Upper lobe of right lung (tissue), 1 donor: ENCODE measurements around the gene TCF15. TPM values are rescaled to one million over a fixed set of nuclear protein-coding genes. Genes with fewer than 3 reads are reported as not detected.

ENCODE experiments used
- ATAC-seq: fragments of 200-7000 bp; cut with Tn5 transposase; one replicate; pipeline ENCODE4 v1.9.1; 2020; ENCODE audit warnings: mild to moderate bottlenecking, moderate library complexity
- DNase-seq: peaks from one replicate; pipeline ENCODE4 v3.0.0-alpha.2; 2020
- H3K27ac ChIP-seq: fragments of 200-600 bp; one replicate; pipeline ENCODE4 v1.8.0; 2022
- H3K27me3 ChIP-seq: fragments of 200-600 bp; one replicate; pipeline ENCODE4 v1.8.0; 2022; ENCODE audit warnings: mild to moderate bottlenecking
- H3K36me3 ChIP-seq: fragments of 200-600 bp; one replicate; pipeline ENCODE4 v1.8.0; 2022
- H3K4me1 ChIP-seq: fragments of 200-600 bp; one replicate; pipeline ENCODE4 v1.8.0; 2022
- H3K4me3 ChIP-seq: fragments of 200-600 bp; one replicate; pipeline ENCODE4 v1.8.0; 2022; ENCODE audit warnings: mild to moderate bottlenecking
- H3K9me3 ChIP-seq: fragments of 200-600 bp; one replicate; pipeline ENCODE4 v1.8.0; 2022
- intact Hi-C: fragments of 100-400 bp; cut with DNase I; formaldehyde crosslinking; loops from one replicate; pipeline ENCODE4 v1.11.0; 2022
- total RNA-seq: library from RNA; stranded (reverse); fragmentation: NEBNext Ultra II Directional; extraction: Animal tissue kit (Norgen Biotek cat#: 25700); gene quantifications from one replicate; pipeline ENCODE4 v1.2.1, GENCODE V29; 2021
- TF ChIP-seq, protein P1 (sequence below): fragments of 200-600 bp; IDR thresholded peaks from one replicate; pipeline ENCODE4 v1.8.0; 2022; ENCODE audit warnings: antibody characterized with exemption
- donor health status: DM: no; HTN: yes; CAD: no; lungs with severe emphysema.

TCF15 gene
- total RNA-seq, 1 donor from 2014 or later: 0.43 TPM

DNA sequence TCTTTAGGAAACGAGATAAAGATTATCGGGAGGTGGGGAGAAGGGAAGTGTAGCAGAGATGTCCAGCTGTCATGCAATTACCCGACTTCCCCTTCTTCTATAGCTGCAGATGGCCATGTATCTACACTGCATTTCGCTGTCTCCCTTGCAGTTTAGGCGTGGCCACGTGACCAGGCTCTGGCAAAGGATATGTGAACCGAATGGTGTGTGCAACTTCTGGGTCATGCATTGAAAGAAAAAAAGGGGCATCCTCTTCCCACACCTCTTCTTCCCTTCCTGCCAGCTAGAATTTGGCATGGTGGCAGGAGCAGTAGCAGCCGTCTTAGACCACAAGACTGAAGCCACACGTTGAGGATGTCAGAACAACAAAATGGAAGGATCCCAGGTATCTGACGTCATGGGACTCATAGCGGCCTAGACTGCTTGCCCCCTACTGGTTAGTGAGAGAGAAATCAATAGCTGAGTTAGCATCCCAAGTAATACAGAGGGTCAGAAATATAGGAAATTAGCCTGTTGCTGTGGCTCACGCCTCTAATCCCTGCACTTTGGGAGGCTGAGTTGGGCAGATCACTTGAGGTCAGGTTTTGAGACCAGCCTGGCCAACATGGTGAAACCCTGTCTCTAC lies 32.8 kb downstream of the TCF15 start:
- no peaks in the 10 kb centered on the region for H3K9me3 ChIP-seq
- H3K4me3 ChIP-seq: no peak overlapping the region
- TF ChIP-seq, protein P1, sequence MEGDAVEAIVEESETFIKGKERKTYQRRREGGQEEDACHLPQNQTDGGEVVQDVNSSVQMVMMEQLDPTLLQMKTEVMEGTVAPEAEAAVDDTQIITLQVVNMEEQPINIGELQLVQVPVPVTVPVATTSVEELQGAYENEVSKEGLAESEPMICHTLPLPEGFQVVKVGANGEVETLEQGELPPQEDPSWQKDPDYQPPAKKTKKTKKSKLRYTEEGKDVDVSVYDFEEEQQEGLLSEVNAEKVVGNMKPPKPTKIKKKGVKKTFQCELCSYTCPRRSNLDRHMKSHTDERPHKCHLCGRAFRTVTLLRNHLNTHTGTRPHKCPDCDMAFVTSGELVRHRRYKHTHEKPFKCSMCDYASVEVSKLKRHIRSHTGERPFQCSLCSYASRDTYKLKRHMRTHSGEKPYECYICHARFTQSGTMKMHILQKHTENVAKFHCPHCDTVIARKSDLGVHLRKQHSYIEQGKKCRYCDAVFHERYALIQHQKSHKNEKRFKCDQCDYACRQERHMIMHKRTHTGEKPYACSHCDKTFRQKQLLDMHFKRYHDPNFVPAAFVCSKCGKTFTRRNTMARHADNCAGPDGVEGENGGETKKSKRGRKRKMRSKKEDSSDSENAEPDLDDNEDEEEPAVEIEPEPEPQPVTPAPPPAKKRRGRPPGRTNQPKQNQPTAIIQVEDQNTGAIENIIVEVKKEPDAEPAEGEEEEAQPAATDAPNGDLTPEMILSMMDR: no peak
- intact Hi-C loops: no loop called here
- no peak overlapping the region for H3K27ac ChIP-seq
- H3K4me1 ChIP-seq: no peaks in the 10 kb centered on the region
- peaks cover 4% of the 10 kb centered on the region for H3K27me3 ChIP-seq
- H3K36me3 ChIP-seq: no peaks in the 10 kb centered on the region
- ATAC-seq: no peak
- no peak for DNase-seq

DNA sequence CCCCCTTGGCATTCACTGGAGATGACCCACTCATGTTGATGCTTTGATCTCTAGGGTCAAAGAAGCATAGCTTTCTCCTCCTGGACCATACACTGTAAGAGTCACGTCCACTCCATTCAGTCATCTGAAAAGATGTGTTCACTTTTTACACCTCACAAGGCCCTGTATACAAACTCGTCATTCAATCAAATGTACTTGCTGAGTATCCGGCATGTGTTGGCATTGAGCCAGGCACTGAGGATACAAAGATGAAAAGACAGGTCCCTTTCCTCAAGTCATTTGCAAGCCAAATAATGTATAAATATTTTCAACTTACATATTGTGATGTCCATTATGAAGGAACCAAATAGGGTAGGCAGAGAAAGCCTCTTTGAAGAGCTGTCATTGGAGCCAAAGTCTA lies 34.0 kb downstream of the TCF15 start:
- intact Hi-C loops: no loop called here
- DNase-seq: no peak

DNA sequence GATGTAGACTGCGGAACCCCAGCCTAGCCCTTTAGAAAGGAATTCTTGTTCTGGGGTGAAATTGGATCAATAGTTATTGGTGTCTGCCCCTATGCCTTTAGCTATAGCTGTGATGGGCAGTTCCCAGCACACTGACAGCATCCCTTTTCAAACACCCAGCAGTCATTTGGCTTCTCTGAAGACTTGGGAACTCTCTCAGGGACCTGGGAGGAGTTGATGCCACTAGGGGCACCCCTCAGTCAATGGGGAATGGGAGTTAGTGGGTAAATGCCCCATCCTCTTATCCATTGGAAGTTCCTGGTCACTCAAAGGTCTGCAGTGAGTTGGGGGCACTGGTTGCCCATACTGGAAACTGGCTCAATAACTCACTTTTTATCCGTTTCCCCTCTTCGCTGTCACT lies 34.9 kb downstream of the TCF15 start:
- TF ChIP-seq, protein P1: no peak
- Histone ChIP-seq H3K27me3 (peaks cover 4% of the 10 kb centered on the region), H3K4me1 (peaks cover 12% of the 10 kb centered on the region), H3K9me3 (no peaks in the 10 kb centered on the region), H3K36me3 (no peaks in the 10 kb centered on the region), H3K4me3 (no peak overlapping the region), H3K27ac (no peak overlapping the region)
- intact Hi-C loops: no loop called here
- ATAC-seq (no peak), DNase-seq (no peak)

More for the DNA sequence above, 34.0 kb downstream of the TCF15 start:
- Histone ChIP-seq H3K9me3 (no peaks in the 10 kb centered on the region), H3K36me3 (no peaks in the 10 kb centered on the region), H3K27me3 (peaks cover 4% of the 10 kb centered on the region), H3K4me3 (no peak overlapping the region), H3K4me1 (peaks cover 9% of the 10 kb centered on the region), H3K27ac (no peak overlapping the region)
- TF ChIP-seq, protein P1: no peak
- no peak for ATAC-seq

DNA sequence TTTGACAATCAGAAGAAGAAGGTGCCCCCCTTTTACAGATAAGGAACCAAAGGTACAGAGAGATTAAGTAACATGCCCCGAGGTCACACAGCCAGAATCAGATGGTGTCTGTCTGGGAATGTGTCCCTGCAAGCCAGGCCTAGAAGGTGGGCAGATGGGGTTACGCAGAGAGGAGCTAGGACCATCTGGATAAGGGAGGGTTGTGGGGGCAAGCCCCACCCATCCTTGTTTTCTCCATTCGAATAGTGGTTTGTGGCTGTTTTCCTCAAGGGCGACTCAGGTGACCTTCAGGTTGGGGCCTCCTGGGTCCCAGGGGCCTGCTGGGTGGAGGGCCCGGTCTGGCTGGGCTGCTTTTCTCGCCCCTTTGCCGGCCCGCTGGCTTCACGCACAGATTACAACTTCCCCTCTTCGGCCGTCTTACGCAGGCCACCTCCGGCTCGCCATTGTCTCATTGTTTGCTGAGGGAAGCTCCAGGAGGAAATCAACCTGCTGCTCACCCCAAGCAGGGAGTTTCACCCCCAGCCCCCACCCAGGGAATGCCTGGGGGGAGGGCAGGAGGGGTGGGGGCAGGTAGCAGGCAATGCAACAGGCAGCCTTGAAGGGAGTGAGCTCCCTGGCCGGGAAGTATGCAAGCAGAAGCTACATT lies 35.7 kb downstream of the TCF15 start:
- no peaks in the 10 kb centered on the region for H3K36me3 ChIP-seq
- H3K27ac ChIP-seq: no peak overlapping the region
- H3K27me3 ChIP-seq: no peaks in the 10 kb centered on the region
- H3K4me3 ChIP-seq: no peak overlapping the region
- ATAC-seq (peak; percentile 16), DNase-seq (no peak)
- peaks cover 12% of the 10 kb centered on the region for H3K4me1 ChIP-seq
- intact Hi-C loops: no loop called here
- H3K9me3 ChIP-seq: no peaks in the 10 kb centered on the region
- TF ChIP-seq, protein P1: no peak

DNA sequence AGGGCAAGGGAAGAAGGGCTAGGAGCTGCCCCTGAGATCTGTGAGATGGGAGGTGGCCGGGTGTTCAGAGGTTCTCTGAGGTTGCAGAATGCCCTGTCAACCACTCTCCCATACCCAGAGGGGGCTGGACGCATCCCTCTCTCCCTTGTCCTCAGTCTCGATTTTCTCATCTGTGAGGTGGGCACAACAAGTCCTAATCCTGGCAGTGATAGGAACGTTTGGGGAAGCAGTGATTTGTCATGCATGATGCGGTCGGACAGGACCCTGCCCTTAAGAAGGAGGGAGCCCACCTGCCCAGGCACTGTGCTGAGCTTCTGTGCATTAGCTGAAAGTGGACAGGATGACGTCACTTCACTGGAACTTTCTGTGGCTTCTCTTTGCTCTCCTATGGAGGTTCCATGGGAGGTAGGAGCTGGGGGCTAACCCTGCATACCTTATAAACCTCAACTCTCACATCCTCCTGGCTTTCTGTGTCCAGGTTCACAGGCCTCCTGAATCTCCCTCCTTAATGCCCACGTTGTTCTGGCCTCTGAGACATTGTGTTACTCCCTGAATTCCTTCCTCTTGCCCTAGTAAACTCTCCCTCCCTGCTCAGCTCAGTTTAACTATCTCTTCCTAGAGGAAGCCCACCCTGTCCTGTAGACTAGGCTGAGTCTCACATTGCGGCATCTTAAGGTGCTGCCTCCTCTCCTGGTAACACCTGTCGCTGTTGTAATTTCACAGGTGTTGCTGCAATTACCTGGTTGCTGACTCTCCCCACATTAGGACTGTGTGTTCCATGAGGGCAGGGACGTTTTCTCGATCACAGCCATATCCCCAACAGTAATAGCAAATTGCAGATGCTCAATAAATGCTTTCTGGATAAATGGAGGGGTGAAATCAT lies 36.5 kb downstream of the TCF15 start:
- Histone ChIP-seq H3K4me1 (peaks cover 12% of the 10 kb centered on the region), H3K27me3 (no peaks in the 10 kb centered on the region), H3K36me3 (no peaks in the 10 kb centered on the region), H3K9me3 (no peaks in the 10 kb centered on the region), H3K4me3 (no peak overlapping the region), H3K27ac (no peak overlapping the region)
- ATAC-seq: no peak
- DNase-seq: no peak
- TF ChIP-seq, protein P1: no peak
- intact Hi-C loops: no loop called here
